ENCODE measurements around the gene RALGAPB.

RALGAPB gene

DNA sequence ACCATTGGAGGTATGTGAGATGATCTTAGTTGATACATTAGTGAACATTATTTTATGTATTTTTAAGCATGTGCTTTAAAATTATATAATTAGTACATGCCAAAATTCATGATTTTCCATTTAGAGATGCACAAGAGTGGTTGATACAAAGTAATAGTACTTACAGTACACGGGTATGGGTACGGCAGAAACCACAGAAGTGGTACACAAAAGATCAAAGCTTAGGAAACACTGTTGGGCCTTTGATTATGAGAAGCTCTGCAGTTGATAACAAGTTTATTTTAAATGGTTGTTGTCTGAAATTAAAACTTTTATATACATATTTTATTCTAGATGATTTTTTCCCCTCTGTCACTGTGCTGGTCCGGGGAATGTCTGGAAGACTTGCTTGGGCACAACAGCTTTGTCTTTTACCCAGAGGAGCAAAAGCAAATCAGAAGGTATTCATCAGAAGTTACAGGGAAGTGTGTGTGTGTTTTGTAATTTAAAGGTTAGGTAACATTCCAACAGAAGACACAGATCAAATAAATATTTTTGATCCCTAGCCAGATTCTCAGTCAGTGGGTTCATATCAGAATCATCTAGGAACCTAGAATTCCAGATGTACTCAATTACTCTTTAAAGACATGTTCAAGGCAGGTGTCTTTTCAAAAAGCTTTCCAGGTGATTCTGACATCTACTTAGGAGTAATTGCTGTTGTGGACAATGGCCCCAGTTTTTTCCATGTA lies 75.9 kb downstream of the RALGAPB start:
- no peak for DNase-seq (ENCODE audit: low read depth)

DNA sequence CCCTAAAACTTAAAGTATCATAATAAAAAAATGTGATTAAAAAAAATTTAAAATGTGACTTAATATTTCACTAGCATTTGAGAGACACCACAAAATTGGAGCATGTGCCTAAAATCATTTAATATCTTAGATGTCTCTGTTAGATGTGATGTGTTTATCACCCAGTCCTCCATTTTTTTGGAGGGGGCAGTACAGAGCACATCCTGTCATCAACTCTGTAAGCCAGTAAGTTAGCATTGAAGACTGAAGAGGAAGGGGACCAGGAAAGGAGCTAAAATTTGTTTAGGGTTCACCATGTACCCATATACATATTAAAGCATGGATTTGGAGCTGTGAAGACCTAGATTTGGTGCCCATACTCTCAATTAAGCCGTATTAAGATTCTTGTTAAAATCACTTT lies 77.6 kb downstream of the RALGAPB start:
- DNase-seq (ENCODE audit: low read depth): no peak

DNA sequence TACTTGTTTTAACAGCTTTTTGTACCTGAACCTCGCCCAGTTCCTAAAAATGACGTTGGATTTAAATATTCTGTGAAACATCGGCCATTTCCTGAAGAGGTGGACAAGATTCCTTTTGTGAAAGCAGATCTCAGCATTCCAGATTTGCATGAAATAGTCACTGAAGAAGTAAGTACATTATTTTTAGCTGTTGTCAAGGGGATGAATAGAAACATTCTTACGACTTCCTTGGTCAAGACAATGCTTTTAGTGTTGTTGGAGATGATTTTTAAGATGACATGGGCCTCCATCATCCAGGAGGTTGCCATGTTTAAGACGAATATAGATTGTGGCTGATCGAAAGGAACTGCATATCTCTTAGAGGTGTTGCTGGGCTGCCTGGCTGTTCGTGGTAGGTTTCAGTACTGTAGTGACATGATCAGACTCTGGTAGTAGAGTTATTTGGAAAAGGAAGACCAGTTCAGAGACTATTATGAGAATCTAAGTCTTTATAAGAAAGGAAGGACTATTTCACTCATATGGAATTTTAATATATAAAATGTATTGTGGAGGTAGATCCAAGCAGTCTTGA lies 78.5 kb downstream of the RALGAPB start:
- DNase-seq (ENCODE audit: low read depth): no peak

DNA sequence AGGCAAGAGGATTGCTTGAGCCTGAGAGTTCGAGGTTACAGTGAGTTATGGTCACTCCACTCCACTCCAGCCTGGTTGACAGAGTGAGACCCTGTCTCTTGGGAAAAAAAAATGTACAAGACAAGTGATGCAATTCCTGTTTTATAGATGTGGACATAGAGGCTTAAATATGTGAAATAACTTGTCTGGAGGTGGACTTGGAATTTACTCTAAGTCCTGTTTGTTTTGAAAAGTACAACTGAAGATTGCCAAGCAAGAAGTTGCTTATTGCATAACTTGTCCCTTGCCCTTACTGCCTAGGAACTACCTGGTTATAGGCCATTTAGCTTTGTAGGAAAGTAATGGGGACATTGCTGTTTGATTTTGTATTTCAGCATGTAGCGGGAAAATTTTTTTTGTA lies 82.3 kb downstream of the RALGAPB start:
- no peak for DNase-seq (ENCODE audit: low read depth)

DNA sequence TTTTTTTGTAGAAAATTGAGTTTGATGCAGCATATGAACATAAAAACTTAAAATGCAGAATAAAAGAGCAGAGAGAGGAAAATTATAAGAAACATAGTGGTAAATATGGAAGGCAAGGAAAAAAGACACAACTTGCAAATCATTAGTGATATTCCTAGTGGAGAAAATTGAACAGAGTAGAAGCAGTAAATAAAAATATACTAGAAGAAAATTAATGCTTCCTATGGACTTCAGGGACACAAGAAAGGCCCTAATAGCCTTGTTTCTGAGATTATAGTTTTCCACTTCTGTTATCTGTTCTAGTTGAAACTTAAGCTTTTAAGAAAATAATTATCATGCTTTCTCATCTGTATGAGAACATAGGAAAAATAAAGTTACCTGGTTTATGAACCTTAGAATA lies 82.8 kb downstream of the RALGAPB start:
- no peak for DNase-seq (ENCODE audit: low read depth)

DNA sequence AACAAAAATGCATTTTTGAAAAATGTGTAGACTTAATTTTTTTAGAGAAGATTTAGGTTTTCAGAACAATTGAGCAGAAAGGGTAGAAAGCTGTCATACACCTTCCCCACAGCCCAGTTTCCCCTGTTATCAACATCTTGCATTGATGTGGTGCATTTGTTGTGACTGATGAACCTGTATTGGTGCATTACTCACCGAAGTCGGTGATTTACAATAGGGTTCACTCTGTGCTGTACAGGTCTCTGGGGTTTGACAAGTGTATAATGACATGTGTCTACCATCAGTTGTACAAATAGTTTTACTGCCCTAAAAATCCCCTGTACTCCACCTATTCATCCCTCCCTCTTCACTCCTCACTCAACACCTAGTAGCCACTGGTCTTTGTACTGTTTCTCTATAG lies 84.5 kb downstream of the RALGAPB start:
- DNase-seq (ENCODE audit: low read depth): no peak

DNA sequence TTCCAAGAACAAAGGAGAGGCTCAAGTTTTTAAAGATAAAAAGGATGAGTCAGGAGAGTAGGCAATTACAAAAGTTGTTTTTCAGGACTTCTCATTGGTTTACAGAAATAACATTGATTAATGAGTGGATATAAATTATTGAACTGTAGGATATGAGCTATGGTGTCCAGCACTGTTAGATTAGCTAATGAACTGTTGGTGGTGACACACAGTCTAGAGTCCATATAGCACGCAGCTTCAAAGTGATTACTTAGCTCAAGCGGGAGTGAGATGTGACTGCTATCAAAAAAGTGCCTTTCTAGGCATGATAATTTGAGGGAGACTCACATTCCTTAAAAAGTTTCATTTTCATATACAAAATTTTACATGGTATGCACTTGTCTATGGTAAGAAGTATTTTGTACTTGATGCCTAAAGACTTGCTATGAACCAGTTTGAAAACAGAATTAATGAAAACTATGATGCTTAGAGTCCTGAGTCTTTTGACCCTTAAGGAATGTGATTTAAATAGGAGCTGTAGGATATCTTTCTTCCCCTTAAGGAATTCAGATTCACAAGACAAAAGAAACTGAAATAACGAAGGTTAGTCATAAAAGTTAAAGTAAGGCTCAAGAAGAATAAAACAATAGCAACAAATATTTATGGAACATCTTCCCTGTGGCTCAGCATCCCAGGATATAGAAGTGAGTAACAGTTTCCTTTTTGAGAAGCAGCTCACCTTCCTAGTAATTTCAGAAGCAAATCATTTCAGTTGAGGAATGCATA lies 86.1 kb downstream of the RALGAPB start:
- DNase-seq (ENCODE audit: low read depth): no peak

DNA sequence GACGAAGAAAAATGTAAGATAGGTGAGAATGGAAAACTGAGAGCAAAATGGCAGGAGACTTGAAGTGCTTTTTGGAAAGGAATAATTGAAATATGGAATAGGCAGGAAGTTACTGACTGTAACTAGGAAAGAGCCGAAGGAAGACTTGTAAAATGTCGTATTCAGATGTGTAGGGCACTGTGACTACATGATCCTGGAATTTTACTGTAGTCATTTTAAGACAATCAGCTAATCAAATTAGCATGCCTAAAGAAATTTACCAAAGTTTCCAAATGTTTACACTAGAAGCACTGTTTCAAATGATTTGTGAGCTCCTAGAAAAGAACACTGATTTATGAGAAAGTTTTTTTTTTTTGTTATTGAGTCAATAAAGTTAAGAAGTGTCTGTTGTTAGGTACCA lies 87.1 kb downstream of the RALGAPB start:
- DNase-seq (ENCODE audit: low read depth): no peak

DNA sequence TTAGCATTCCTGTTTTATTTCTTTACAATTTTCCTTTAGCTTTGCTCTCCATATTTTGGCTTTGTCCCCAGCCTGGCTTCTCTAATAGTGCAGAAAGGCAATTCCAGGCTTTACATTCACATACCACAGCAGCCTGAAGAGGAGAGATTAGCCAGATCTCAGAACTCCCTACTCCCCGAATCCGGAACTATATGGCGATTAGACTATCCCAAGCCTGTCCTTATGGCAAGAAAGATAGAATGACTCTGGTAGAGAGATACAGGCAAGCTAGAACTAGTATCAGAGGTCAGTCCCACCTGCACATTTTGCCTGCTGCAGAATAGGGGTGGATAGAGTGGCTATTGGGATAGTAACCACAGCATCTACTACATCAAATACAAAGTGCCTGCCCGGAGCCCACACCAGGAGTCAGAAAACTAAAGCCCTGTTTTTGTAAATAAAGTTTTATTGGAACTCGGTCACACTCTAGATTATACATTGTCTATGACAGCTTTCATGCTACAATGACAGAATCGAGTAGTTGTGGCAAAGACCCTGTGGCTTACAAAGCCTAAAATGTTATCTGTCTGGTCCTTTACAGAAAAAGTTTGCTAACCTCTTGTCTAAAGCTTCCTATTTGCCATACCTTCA lies 91.3 kb downstream of the RALGAPB start:
- no peak for DNase-seq (ENCODE audit: low read depth)

DNA sequence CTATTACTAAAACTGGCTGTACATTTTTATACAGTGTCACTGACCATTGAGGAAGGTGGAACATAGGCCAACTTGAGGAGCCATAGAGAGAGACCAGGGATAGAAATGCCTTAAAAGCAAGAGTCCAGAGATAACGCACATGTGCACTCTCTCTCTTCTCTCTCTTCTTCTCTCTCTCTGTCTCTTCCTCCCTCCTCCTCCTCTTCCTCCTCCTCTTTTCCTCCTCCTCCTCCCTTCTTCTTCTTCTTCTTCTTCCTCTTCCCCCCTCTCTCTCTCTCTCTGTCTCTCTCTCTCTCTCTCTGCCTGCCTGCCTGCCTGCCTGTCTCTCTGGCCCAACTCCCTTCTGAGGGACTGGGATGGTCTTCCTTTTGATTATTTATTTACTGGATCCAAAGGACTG lies 92.0 kb downstream of the RALGAPB start:
- DNase-seq (ENCODE audit: low read depth): no peak

DNA sequence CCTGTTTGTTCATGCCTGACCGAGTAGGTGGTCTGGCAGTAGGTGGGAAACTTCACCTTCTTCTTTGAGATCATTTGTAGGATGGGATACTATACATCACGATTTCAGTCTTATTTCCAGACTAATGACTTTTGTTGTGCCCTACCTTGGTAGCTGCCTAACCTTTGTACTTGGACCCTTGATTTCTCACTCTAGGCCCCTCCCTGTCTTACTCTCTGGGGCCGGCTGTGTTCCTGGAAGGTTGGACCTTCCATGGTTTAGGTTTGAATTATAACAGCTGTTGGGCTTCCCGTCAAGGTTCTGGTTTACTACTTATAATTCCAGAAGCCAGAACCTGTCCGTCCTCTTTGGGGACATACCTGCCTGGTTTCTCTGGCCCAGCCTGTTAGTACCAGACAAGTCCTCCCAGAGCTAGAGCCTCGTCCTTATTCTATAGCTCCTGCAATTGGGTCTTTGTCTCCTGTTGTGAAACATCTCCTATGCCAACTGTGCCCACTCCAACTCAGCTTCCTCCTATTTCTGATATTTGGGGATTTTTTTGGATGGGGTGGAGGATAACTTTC lies 93.5 kb downstream of the RALGAPB start:
- no peak for DNase-seq (ENCODE audit: low read depth)

DNA sequence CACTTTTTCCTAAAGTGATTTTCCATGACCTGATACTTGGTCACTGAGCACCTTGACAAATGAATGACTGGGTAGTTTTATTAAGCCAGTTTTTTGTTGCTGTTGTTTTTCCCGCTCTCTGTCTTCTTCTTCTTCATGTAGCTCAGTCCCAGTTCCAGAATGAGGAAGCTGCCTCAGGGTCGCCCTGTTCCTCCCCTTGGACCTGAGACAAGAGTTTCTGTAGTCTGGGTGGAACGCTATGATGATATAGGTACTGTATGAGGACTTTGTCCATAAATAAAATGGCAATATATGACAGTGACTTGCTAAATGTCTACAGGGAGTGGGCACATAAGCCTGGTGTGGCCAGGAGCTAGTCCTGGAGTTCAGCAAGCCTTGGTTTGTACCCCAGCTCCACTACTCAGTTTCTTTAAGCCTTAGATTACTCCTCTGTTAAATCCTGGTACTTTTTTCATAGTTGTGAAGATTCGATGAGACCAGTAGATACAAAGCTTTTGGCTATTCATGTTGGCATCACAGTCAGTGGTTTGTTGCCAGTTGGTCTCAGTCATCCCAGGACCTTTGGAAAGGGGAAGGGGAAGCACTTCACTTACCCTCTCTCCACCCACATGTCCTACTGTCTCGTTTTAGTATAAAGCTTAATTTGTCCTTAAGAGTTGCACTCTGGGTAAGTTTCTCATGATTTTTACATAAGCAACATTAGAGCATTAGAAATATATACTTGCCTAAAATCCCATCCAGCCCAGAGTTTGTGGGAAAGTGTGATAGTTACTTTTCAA lies 97.3 kb downstream of the RALGAPB start:
- no peak for DNase-seq (ENCODE audit: low read depth)

DNA sequence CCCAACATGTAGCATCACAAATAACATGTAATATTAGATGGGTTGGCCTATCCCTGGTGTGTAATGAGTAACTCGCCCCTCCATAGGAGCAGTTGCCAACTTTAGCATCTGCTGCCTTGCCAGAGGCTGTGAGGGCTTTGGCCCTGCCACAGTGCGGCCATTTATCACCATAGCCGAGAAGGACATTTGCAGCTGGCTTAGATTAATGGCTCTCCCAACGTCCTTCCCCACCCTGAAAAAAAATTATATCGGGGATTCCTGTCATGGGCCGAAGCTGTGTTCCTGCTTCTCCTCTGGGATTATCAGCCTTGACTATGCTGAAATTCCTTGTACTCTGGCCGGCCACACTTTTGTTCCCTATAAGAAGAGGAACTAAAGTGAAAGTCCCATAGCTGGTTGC lies 100.8 kb downstream of the RALGAPB start:
- no peak for DNase-seq (ENCODE audit: low read depth)

DNA sequence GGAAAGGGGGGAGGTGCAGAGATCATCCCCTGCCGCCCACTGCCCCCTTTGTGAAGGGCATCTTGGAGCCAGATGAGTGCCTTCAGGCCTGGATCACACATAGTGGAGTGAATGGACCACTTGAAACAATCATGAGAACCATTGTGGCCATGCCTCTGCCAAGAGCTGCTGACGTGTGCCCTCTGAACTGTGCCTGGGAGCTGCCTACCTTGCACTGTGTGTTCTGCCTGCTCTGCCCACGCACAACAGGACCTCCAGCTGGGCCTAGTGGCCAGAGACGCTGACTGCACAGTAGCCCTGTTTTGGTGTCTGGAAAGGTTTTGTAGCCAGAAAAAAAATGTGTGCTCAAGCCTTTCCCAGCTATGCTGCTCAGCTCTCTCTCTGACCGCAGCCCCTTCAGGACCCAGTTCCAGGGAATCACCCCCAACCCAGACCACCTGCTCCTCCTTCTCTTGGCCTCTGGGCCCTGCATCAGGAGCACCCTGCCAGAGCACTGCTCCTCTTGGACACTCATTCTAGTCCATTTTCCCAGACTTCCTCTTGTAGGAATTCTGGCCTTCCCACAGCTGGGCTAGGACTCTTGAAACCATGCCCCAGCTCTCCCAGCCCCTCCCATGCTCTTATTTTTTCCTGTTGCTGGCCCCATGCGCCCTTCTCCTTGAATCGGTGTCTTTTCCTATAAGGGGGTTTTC lies 106.7 kb downstream of the RALGAPB start:
- no peak for DNase-seq (ENCODE audit: low read depth)

DNA sequence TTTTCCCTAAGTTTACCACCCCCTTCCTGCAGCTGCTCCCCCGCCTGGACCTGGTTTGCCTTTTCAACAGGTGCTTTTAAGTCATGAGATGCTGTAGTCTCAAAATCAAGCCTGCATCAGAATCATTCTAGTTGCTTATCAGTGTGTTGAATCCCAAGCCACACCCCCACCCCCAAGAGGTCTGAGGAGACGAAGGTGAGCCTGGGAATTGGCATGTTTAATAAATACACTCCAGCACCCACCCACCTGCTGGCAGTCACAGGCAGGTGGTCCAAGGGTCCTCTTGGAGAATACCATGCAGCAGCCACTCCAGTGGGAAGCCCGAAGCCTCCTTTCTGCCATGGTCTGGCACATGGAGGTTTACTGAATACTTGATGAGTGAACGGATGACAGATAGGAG lies 107.3 kb downstream of the RALGAPB start:
- no peak for DNase-seq (ENCODE audit: low read depth)

DNA sequence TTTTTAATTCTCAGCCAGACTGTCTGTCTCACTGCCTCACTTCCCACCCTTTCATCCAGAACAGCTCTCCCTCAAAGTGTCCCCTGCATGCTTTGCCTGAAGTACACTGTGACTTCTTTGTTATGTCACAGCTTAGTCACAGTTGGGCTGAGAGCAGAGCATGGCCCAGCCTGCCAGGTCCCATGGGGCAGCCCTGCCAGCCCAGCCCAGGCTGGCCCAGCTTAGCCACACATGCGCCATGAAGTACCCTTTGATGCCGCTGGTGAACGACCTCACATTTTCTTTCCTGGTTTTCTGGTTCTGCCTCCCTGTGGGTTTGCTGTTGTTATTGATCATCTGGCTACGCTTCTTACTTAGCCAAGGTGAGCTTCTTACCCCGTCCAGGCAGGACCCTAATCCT lies 108.4 kb downstream of the RALGAPB start, which contains the start of gene ADIG:
Gene ADIG (plus strand): TSS at position 185 of the 400 bp plus-strand sequence. CDS start 54 bp downstream, at position 239.
- DNase-seq (ENCODE audit: low read depth): no peak

DNA sequence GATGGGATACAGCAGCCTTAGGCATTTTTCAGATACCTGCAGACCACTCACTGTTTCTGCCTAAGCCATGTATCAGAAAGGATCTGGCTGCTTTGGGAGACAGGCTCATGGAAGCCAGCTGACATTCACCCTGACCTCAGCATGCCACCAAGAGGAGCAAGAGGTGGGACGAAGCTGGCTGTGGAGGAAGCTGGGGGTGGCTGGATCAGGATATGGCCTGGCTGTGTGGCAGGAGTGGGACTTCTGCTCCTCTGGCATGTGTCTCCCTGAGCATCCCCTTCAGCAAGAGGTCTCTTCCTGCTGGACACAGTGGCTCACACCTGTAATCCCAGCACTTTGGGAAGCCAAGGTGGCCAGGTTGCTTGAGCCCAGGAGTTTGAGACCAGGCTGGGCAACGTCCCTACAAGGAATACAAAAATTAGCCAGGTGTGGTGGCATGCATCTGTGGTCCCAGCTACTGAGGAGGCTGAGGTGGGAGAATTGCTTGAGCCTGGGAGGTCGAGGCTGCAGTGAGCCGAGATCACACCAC lies 109.3 kb downstream of the RALGAPB start:
- DNase-seq (ENCODE audit: low read depth): no peak

DNA sequence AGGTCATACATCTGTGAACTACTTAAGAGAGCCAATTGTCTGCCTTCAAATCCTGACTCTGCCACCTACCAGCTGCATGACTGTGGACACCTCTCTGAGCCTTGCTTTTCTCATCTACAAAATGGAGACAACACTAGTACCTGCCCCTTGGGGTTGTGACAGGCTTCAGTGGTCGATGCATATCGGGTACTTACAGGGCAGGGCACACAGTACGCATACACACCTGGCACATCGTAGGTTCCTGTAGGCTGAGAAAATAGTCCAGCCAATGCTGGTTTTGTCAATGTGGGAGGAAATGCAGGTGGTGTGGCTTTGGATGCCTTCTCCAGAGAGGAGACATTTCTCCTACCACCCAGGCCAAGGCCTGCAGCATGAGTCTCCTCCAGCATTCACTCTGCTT lies 110.7 kb downstream of the RALGAPB start:
- DNase-seq (ENCODE audit: low read depth): no peak

DNA sequence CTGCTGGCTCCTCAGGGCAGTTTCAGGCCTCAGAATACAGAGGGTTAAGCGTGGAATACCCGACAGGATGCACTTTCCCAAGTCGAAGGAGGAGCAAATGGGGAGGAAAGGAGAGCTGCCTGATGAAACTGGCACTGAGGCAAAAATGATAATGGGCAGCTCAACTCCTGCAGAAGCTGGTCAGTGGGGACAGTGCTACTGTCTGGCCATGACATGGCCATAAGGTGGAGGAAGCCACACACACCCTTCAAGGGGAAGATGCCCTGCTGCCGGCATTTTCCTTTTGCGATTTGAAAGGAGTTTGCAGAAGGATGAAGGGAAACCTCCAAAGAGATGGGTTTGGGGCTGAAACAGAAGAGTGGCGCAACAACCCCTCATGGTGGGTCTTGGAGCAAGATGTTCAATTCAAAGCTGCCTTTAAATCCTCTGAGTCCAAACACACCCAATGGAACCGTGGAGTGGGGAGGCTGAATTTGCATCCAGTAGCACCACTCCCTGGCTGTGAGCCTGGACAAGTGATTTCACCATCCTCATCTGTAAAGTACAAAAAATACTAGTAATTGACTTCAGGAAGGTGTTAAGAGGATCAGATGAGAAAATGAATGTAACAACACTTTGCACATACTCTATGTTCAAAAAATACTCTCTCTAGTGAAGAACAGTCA lies 111.6 kb downstream of the RALGAPB start:
- DNase-seq (ENCODE audit: low read depth): no peak
